ENCODE results near the gene CIDEC.

The CIDEC gene, protein sequence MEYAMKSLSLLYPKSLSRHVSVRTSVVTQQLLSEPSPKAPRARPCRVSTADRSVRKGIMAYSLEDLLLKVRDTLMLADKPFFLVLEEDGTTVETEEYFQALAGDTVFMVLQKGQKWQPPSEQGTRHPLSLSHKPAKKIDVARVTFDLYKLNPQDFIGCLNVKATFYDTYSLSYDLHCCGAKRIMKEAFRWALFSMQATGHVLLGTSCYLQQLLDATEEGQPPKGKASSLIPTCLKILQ

DNA sequence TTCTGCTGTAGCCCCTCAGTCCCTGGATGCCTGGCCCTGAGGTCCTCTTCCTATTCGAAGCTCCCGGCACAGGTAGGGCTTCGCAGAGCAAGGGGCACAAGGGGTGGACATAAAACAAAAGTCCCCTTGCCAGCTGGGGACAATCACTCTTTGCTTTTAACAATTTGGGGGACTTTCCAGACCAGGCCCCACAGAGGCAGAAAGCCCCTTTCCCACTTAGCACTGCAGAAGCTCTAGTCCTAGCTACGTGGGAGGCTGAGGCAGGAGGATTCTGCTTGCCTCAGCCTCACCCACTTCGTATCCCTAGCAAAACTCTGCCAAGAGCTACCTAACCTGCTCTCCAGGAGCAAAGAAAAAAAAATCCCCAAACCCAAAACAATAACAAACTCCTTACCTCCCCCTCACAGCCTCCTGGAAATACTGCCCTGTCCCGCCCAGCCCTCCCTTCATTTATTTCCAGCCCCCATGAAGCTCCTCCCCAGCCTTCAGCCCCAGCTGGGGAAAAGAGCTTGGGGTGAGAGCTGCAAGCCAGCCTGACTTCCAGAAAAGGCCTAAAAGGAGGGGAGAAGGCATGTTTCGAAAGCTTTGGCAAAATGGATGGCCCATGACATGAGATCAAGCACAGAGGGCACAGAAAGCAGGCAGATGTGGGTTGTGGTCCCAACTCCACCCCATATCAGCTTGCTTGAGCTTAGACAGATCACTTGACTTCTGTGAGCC is at the start of gene CIDEC:
TSS of gene CIDEC (minus strand) at position 424 of the 720 bp plus-strand sequence. CDS start 1,767 bp downstream, outside the sequence.
- DNase-seq: no peak

DNA sequence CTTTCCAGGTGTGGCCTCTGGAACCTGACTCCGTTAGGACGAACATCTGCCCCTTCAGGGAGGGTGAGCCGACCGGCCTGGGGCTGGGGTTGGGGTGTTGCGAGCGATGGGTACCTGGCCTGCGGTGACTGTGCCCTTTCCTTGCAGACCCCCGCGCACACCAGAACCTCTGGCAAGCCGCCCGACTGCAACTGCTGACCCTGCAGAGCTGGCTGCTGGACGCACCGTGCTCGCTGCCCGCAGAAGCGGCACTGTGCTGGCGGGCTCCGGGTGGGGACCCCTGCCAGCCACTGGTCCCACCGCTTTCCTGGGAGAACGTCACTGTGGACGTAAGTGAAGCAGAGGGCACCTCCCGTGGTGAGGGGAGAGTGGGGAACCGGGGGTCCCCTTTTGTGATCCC is 48.1 kb upstream of the CIDEC start:
- DNase-seq: no peak

DNA sequence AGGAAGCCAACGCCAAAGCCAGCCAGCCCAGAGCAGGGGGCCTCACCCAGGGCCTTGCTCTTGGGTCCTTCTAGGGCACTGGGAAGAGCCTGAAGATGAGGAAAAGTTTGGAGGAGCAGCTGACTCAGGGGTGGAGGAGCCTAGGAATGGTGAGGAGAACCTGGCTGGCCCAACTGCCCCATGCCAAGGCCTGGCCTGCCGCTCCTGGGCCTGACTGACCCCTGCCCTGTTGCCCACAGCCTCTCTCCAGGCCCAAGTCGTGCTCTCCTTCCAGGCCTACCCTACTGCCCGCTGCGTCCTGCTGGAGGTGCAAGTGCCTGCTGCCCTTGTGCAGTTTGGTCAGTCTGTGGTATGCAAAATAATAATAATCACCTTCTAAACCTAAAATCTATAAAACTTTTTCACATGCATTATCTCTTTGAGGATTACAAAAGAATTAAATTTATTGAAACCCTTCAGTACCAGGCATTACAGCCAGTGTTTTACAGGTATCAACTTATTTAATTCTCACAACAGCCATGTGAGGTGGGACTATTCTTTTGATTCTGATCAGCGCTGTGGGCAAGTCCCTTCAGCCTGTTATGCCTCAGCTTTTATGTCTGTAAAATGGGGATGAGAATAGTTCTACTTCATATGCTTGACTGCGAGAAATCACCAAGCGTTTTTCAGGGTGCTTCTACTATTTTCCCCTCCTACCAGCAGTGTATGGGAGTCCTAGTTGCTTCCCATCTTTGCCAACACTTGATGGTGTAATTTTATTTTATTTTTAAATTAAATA is 38.4 kb upstream of the CIDEC start:
- DNase-seq: no peak

DNA sequence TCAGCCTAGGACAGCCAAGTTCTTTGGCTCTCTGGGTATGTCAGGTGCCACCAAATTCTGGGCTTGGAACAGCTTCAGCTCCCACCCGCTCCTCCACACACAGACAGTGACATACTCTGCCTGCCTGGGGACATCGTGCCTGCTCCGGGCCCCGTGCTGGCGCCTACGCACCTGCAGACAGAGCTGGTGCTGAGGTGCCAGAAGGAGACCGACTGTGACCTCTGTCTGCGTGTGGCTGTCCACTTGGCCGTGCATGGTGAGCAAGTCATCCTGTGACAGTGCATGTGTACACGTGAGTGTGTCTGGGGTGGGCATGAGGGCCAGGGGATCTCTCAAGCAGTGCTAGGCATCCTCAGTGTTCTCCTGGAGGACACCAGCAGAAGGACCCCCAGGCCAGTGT is 37.8 kb upstream of the CIDEC start:
- DNase-seq: no peak

DNA sequence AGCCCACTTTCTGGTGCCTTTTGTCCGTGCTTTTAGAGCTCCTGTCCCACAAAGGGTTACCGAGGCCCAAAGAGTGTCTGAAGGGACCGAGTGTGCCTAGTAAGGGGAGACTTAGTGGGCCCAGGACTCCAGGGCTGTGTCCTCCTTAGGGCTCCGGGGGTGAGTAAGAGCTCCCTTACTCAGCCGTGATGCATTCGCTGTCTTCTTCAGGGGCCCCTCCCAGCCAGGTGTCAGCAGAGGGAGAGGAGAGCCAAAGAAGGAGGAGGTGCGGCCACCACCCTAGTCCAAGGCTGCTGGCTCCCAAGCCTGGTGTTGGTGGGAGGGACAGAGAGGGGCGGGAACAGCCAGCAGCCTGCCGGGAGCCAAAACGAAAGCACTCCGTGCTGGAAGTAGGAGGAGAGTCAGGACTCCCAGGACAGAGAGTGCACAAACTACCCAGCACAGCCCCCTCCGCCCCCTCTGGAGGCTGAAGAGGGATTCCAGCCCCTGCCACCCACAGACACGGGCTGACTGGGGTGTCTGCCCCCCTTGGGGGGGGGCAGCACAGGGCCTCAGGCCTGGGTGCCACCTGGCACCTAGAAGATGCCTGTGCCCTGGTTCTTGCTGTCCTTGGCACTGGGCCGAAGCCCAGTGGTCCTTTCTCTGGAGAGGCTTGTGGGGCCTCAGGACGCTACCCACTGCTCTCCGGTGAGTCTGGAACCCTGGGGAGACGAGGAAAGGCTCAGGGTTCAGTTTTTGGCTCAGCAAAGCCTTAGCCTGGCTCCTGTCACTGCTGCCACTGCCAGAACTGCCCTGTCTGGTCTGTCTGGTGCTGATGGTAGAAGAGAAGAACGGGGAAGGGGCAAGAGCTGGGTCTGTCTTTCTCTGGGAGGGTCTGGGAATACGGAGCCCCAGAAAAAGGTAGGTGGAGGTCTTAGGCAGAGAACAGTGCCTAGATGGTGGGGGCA is 37.0 kb upstream of the CIDEC start, which contains the start of gene IL17RC:
TSS of gene IL17RC (plus strand) at position 365 of the 947 bp plus-strand sequence. CDS start at position 583, 218 bp downstream.
- peak; percentile 39 for DNase-seq

DNA sequence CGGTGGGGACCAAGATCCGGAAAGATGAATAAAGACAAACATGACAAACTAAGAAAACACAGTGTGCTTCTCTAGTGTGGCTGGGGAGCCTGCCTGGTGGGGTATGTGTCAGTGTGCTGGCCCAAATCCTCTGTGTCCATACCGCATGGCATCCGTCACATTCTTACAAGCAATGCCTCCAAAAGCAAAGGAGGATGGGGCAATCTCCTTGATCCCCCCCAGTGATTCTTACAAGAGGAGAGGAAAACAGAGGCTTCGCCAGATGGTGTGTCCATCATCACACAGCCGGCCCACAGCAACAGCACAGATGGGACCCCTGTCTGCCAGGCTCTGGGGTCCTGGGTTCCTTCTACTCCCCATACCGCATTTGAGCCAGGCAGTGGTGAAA is 36.3 kb upstream of the CIDEC start:
- DNase-seq: no peak

DNA sequence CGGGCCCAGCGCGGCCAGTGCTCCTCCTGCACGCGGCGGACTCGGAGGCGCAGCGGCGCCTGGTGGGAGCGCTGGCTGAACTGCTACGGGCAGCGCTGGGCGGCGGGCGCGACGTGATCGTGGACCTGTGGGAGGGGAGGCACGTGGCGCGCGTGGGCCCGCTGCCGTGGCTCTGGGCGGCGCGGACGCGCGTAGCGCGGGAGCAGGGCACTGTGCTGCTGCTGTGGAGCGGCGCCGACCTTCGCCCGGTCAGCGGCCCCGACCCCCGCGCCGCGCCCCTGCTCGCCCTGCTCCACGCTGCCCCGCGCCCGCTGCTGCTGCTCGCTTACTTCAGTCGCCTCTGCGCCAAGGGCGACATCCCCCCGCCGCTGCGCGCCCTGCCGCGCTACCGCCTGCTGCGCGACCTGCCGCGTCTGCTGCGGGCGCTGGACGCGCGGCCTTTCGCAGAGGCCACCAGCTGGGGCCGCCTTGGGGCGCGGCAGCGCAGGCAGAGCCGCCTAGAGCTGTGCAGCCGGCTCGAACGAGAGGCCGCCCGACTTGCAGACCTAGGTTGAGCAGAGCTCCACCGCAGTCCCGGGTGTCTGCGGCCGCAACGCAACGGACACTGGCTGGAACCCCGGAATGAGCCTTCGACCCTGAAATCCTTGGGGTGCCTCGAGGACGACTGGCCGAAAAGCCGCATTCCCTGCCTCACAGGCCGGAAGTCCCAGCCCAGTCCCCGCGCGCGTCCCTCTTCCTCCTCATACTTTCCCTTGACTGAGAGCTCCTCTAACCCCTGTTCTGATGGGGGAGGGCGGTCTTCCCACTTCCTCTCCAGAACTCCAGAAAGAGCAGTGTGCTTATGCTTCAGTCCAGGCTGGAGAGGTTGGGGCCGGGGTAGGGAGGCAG is 35.4 kb upstream of the CIDEC start:
- DNase-seq: no peak

DNA sequence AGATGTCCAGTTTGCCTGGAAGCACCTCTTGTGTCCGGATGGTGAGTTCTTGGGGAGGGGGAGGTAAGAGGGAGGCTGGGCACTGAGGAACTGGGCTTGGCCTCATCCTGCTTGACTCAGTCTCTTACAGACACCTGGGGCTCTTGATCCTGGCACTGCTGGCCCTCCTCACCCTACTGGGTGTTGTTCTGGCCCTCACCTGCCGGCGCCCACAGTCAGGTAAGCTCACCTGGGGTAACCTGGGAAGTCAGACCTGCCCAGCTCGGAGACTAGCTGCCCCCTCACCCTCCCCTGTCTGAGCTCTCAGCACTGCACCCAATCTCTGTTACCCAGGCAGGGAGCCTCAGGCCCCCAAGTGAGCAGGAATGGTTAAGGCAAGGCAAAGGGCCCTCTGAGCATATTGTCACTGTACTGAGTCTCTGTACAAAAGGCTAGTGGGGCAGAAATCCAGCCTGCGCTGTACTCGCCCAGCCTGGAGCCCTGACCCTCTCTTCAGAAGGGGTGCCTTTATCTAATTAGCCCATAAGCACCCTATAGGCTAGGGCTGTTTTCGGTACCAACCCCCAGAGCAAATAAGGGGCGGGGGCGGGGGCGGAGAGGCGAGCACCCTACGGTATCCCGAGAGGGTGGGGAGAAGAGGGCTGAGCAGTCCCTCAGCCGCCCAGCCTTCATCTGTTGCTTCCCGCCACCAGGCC is 34.7 kb upstream of the CIDEC start:
- DNase-seq: no peak

DNA sequence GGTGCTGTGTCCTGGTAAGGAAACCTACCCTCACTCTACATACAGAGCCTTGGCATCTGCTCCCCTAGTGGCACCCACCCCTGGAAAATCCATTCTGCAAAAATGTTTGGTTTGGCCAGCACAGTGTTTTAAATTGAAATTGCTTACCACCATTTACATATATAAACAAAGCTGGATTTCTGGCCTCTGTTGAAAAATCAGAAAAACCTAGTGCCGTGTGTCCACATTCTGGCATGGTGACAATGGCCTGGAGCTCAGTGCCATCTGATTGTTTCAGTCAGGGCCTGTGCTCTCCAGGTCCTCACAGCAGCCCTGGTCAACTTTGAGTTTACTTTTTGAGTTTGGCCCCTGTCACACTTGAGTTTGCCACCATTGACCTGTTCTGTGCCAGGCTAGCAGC is 34.0 kb upstream of the CIDEC start:
- DNase-seq: no peak

DNA sequence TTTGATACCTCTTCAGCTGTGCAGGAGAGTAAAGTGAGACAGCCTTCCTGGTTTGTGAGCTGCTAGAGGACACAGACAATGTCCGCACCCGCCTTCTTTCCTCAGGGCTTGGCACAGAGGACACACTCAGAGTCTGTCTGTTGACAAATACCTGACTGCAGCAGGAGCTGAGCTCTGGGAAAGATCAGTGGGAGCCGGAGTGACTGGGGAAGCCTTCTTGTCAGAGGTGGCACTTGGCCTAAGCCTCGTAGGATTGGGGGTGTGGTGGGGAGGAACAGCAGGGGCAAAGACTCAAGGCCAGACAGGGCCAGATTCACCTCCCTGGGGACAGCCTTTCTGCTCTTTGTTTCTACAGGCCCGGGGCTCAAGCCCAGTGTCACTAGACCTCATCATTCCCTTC is 33.5 kb upstream of the CIDEC start:
- no peak for DNase-seq

DNA sequence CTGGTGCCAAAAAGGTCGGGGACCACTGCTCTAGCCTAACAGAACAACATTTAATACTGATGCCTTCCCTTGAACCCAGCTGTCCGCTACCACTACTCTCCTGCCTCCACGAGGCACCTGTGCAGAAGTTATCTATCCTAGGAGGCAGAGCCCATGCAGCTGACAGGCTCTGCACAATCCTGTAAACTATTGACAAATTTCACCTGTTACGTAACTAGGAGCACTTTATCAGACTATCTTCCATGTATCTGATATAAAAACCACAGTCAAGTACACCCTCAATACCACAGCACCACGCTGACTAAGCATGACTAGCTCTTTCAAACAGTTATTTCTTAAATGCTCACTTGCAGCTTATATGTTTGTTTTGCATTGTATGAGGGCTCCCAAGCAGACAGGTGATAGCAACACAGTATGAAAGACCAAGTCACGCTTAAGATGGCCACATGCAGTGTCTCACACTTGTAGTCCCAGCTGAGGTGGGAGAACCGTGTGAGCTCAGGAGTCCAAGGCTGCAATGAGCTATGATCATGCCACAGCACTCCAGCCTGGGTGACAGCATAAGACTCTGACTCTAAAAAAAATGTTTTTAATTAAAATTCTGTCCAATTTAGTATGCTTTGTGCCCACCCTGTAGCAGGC is 32.4 kb upstream of the CIDEC start:
- no peak for DNase-seq

DNA sequence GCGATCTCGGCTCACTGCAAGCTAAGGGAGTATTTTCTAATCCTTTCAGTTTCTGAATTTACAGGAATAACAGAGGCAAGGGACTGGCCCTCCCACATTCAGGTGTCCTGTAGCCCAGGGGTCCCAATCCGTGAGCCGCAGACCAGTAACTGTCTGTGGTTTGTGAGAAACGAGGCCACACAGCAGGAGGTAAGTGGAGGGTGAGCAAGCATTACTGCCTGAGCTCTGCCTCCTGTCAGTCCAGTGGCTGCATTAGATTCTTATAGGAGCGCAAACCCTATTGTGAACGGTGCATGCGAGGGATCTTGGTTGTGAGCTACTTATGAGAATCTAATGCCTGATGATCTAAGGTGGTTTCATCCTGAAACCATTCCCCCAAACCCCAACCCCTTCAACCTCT is 31.8 kb upstream of the CIDEC start:
- no peak for DNase-seq

DNA sequence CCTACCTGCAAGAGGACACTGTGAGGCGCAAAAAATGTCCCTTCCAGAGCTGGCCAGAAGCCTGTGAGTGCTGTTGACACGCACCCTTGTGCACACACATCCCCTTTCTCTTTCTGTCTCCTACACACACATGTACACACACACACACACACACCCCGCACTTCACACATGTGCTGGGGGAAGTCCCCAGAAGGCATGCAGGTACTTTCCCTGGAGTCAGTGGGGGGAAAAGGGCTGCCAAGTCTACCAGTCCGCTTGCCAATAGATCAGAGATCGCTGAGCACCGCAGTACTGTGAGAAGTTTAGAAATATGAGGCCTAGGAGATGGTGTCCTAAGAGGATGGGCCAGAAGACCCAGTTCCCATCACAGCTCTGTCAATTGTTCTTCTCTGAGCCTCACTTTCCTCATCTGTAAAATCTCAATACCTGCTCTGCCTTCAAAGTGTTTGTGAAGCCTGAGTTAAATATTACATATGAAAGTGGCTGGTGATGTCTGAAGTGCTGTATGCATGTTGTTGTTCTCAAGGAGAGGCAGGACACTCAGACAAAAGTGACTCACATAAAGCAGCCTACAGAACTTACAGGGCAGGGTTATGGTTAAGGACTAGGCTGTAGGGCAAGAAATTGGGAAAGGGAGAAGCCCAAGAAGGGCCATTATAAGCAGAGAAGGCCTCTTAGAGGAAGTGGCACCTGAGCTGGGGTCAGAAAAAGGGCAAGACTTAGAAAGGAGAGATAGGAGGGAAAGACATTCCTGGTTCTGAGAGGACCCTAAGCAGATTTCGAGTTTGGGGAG is 29.4 kb upstream of the CIDEC start:
- DNase-seq: no peak

DNA sequence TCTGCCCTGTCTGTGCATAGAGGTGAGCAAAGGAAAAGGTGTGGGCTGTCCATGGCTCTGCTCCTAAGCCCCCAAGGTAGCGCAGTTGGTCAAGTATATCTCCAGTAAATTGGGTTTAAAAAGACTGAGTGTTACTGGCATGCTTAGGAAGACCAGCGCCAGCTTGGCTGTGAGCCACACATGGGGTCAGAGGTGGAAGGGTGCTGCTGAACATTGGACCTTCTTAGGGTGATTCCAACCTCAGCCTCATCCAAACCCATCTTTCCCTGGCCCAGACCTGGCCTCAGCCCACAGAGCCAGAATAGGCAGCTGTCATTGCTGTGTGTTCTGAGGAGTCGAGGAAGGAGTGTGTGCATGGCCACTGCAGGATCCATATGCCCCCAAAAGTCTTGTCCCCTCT is 28.2 kb upstream of the CIDEC start:
- no peak for DNase-seq

DNA sequence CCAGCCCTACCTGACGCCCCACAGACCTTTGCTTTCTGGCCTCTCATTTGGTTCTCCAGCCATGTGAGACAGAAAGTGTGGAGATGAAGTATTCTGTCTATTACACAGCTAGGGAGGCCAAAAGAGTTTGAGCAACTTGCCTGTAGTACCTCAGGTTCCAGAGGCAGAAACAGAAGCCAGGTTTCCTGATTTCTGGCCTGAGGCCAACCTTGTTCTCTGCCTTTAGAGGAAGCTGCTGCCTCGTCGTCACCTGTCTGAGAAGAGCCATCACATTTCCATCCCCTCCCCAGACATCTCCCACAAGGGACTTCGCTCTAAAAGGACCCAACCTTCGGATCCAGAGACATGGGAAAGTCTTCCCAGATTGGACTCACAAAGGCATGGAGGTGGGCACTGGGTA is 26.4 kb upstream of the CIDEC start:
- no peak for DNase-seq

DNA sequence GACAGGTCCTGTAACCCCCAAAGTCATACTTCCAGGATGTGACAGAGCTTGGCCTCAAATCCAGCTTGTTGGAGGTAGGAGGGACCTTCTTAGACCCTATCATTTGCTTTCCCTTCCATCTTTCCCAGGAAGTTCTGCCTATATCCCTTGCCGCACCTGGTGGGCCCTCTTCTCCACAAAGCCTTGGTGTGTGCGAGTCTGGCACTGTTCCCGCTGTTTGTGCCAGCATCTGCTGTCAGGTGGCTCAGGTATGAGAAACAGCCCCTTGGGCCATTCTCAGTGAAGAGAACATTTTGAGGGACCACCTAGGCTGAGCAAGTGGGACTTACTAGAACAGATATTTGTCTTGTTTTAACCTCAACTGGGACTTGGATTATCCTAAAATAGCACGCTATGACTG is 23.9 kb upstream of the CIDEC start:
- no peak for DNase-seq

DNA sequence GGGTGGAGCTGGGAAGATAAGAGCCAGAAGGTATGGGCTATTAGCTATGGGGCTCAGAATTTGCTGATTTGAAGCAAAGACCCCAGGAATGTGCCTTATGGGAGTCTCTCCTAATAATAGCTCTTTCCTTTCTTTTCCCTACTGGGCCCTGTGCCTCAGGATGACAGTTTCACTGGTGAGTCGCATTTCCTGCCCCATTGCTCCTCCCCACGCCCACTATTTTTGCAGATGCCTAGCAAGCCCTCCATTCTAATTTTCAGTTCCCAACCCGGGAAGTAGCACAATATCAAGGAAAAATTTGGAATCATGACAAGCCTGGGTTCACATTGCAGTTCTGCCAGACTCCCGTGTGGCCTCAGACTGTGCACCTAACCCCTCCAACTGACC is 23.2 kb upstream of the CIDEC start:
- no peak for DNase-seq

DNA sequence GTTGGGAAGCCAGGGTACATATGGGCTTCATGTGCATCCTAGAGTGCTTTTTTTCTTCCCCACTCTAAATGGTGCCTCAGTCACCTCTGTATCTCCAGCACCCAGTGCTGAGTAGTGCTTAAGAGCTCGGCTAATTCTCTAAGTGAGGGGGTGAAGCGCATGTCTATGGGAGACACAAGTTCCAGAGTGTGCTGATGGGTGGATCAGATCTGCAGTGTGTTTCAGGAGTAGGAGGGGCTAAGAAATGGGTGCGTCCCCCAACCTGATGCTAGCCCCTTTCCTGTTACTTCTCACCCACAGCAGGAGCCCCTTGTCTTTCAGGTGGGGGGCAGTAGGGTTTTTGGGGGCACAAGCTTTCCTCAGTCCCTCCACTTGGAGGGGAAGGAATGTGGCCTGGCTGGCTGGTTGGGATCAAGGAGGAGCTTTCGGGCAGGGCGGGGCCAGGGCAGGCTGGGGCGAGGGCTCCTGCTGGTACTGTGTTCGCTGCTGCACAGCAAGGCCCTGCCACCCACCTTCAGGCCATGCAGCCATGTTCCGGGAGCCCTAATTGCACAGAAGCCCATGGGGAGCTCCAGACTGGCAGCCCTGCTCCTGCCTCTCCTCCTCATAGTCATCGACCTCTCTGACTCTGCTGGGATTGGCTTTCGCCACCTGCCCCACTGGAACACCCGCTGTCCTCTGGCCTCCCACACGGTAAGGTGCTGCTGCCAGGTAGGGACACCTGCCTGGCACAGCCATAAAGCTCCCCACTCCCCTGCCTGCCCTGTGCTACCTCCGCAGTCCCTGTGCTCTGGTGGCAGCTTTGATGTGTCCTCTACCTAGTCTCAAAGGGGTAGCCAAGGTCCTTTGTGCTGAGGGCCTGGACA is 22.6 kb upstream of the CIDEC start, which contains the start of gene IL17RE:
TSS of gene IL17RE (plus strand) at position 477 of the 866 bp plus-strand sequence. CDS start at position 562, 85 bp downstream.
- DNase-seq: no peak

All from NCI-H1694 (cell line).